Activated gamma-delta T cell treated with Interleukin-2 at 50 U/mL for 16 hours (primary cell): ENCODE data around the gene DBNDD1.

ENCODE experiments used
- DNase-seq: peaks from one replicate; pipeline ENCODE4 v3.0.0-alpha.2; 2020

DBNDD1 gene

DNA sequence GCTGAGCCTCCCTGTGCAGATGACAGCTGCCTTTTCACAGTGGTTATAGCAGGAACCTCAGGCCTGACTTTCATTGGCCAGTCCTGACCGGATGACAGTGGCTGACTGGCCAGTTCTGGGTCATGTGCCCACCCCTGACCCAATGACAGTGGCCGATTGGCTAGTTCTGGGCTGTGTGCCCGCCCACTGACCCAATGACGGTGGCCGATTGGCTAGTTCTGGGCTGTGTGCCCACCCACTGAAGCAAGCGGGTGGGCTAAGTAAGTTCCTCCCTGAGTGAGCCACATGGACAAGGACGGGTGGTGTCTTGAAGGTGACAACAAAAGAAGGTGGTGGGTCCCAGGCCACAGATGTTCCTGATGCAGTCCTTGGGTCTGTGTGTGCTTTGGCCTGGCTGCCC, 61.2 kb downstream of the DBNDD1 start:
- DNase-seq, result no peak

DNA sequence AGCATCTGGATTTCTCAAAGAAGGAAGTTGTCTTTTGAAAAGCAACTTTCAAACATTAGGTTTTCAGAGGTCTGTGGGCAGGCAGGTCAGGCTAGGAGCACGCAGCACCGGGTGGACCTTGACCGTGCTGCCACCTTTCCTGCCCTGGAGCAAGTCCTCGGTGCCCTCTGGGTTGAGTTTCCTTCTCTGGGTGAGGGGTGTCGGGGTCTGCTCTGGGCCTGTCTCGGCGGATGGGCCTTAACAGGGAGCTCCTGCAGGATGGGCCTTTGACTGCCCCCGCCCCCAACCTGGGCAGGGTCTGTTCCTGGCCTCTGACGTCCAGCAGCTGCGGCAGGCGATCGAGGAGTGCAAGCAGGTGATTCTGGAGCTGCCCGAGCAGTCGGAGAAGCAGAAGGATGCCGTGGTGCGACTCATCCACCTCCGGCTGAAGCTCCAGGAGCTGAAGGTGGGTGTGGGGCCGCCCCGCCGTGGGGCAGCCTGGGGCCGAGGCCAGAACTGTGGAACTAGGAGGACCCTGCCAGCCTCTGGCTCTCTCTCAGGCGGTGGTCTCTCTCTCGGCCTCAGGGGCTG, 62.0 kb downstream of the DBNDD1 start:
- DNase-seq, result no peak

DNA sequence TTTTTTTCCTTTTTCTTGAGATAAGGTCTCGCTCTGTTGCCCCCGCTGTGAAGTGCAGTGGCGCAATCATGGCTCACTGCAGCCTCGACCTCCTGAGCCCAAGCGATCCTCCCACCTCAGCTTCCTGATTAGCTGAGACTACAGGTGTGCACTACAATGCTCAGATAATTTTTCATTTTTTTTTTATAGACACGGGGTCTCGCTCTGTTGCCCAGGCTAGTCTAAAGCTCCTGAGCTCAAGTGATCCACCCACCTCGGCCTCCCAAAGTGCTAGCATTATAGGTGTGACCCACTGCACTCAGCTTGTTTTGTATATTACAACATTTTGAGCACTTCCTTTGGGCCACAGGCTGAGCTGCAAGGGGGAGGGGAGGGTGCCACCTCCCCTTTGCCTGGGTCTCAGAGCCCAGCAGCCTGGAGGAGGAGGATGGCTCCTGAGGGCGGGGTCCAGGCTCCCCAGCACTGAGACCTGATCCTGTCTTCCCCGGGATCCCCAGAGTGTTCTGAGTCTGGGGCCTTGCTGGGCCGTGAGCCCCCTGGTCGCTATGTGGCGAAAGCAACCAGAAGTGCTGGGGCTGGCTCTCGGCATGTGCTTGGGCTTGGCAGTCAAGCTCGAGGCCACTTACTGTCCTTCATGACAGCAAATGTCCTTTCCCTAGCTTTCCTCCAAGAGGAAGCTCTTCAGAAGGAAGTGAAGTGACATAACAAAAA, 62.6 kb downstream of the DBNDD1 start:
- DNase-seq, result no peak

DNA sequence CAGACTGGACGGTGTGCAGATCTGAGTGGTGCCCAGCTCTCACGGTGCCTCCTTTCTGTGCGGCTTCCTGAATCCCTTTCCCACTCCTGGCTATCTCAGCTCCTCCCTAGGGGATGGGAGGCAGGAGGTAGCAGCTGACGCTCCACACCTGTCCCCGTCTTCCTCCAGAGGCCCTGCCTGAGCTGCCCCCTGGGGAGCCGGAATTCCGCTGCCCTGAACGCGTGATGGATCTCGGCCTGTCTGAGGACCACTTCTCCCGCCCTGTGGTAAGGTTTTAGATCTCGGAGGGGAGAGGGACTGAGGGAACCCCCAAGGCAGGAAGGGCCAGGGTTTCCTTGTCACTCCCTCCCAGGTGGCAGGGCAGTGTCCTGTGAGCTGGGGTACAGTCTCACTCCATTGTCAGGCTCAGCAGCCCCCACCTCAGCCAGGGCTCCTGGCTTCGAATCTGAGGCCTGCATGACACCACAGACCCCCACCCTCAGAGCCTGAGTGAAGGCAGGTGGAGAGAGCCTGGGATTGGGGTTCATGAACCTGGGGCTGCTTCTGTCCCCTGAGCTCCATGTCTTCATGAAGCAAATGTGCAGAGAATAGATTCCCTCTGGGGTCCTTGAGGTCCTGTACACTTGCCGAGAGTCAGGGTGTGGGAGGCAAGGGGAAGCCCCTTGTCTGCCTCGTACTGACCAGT, 64.1 kb downstream of the DBNDD1 start:
- DNase-seq, result no peak
